Subcutaneous adipose tissue (tissue), 4 donors: Measurements from ENCODE around the gene SCGB1A1. TPM values are rescaled to one million over a fixed set of nuclear protein-coding genes. Genes with fewer than 3 reads are reported as not detected.

ENCODE experiments used
- total RNA-seq, 4 donors: library from RNA; depleted of rRNA; stranded (reverse); fragments of >200 nt; gene quantifications; one replicate each; pipeline ENCODE4 v1.1.0, GENCODE V29; 2016
- TF ChIP-seq, protein P1 (sequence below): fragments of 450-650 bp; IDR thresholded peaks from one replicate; pipeline ENCODE4 v1.5.1; 2016; ENCODE audit warnings: low read depth, mild to moderate bottlenecking, control low read depth, antibody characterized with exemption, moderate library complexity

Gene SCGB1A1
- total RNA-seq, 4 donors from 2014 or later: not detected

DNA sequence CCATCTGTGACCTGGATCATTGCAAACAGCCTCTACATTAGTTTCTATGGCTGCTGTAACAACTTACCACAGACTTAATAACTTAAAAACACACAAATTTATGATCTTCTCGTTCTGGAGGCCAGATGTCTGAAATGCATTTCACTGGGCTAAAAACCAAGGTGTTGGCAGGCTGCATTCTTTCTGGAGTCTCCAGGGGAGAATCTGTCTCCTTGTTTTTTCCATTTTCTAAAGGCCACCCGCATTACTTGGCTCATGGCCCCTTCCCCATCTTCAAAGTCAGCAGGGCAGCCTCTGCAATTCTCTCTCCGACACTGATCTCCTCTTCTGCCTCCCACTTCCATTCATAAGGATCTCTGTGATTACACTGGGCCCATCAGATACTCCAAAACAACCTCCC lies 11.6 kb downstream of the SCGB1A1 start:
- TF ChIP-seq, protein P1, sequence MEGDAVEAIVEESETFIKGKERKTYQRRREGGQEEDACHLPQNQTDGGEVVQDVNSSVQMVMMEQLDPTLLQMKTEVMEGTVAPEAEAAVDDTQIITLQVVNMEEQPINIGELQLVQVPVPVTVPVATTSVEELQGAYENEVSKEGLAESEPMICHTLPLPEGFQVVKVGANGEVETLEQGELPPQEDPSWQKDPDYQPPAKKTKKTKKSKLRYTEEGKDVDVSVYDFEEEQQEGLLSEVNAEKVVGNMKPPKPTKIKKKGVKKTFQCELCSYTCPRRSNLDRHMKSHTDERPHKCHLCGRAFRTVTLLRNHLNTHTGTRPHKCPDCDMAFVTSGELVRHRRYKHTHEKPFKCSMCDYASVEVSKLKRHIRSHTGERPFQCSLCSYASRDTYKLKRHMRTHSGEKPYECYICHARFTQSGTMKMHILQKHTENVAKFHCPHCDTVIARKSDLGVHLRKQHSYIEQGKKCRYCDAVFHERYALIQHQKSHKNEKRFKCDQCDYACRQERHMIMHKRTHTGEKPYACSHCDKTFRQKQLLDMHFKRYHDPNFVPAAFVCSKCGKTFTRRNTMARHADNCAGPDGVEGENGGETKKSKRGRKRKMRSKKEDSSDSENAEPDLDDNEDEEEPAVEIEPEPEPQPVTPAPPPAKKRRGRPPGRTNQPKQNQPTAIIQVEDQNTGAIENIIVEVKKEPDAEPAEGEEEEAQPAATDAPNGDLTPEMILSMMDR: no peak

DNA sequence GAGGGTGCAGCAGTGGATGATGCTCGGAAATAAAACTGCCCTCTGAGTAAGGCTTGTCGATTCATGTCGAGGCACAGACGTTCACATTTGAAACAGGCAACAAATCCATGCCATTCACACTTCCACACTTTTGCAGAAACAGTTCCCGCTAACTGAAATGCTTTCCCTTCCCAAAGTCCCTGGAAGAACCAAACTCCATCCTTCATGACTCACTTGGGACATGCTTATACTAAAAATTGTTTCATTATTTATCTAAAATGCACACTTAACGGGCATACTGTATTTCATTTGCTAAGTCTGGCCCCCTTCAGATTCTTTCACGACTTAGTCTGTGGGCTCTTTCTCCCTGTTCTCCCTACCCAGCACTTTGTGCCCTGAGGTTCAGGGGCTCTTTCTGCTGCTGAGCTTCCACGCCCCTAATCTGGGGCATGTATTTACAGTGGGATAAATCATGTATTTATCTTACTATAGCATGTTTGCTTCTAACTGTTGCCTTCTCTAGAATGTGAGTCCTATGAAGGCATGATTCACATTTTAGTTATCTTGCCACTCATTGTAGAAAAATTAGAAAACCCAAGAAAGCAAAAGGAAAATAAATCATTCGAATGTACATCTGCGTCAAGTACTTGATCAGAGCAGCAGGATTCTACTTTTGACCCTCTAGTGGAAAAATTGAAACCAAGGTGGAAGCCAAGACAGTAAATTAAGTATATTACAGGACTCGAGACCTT lies 12.5 kb downstream of the SCGB1A1 start:
- TF ChIP-seq, protein P1: no peak

DNA sequence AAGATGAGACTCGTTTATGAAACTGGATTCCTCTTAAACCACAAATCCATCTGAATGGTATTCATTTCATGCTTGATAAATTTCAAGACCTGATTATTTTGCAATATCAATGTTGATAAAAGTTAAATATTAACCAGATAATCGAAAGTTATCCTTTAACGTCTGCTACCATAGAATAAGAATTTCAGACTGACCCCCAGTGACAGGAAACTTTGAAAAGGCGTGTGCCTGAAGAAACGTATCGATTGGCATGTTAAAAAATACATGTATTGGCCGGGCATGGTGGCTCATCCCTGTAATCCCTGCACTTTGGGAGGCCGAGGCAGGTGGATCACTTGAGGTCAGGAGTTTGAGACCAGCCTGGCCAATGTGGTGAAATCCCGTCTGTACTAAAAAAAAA lies 13.9 kb downstream of the SCGB1A1 start:
- TF ChIP-seq, protein P1: no peak

DNA sequence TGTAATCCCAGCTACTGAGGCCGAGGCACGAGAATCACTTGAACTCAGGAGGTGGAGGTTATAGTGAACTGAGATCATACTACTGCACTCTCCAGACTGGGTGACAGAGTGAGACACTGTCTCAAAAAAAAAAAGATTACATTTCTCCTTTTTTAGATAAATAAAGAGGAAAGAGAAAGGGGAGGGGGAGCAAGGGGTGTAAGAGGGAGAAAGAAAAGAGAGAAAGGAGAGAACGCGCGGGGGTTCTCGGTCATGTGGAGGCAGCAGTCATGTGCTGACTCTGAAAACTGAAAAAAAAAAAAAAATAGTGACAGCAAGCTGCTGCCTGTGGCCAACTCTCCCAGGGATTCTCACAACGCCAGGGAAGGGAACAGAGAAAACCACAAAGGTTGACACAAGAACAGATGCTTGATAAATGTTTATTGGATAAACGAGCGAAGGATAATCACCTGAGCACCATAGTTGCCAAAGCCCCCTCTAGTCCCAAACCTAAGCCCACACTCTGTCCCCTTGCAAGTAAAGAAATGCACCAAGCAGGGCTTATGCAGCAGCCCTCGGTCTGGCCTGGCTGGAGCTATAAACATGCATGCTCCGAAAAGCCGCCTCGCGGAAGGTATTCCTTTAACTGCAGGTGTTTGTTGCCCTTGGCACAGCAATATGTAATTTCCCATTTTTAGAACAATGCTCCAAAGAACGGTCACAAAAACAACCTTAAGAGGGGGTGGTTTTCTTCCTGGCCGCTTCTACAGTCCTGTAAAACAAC lies 14.5 kb downstream of the SCGB1A1 start:
- TF ChIP-seq, protein P1: no peak

DNA sequence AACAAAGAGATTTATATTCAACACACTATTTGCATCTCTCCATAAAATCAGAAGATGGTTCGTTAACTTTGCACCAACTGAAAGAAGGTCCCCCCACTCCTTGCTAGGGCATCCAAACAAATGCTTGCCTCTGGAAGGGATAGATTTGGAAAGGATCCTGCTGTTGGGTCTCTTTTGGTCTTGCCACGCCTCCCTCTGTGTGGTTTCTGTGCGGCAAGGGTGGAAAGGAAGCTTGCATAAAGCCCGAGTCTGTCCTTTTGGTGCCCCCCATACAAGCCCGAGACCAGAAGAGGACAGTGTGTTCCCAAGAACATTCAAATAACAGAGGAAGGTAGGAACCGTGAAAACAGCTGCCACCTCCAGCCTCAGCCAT lies 15.1 kb downstream of the SCGB1A1 start:
- TF ChIP-seq, protein P1: no peak

DNA sequence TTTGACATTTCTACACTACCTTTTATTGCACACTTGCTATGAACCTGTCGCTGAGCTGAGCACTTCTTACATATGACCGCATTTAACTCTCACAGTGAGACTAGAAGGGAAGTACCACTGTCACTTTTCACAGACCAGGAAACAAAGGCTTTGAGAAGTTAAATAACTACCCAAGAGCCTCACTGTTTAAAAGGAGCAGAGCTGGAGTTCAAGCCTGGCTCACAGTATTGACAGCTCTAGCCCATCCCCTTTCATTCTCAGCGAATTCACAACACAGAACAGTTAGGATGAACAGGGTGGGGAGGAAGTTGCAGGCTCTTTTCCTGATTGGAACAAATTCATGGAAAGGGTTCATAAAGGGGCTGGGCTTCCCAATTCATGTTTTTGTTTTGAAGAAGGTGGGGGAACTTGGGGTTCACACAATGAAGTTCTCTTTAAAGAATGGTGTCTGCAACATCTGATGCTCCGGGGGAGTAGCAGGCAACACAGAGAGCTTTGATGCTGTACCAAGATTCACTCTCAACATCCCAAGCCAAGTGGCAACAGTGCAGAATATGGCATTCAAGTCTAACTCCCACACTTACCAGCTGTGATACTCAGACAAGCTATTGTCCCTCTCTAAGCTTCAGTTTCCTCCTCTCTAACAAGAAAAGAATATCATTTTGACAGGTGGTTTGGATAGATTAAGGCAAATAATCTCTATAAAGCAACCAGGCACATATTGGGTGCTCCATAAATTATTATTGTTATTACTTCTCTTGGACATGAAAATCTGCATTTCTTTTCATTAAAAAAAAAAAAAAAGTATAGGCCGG lies 17.2 kb downstream of the SCGB1A1 start:
- TF ChIP-seq, protein P1: no peak

DNA sequence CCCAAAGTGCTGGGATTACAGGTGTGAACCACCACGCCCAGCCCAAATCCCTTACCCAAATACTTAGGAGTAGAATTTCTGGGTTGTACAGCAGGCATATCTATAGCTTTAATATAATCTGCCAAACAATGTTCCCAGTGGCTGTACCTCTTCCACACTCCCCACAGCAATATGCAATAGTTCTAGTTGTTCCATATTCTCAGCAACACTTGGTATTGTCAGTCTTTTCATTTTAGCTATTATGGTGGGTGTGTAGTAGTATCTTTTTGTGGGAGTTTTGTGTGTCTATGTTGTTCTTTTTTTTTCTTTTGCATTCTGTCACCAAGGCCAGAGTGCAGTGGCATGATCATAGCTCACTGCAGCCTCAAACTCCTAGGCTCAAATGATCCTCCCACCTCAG lies 18.8 kb downstream of the SCGB1A1 start:
- TF ChIP-seq, protein P1: no peak
